B cell (primary cell): ENCODE results near the gene HCN4. TPM values are rescaled to one million over a fixed set of nuclear protein-coding genes. Genes with fewer than 3 reads are reported as not detected.

Experiments
- ATAC-seq: fragments of 200-7000 bp; cut with Tn5 transposase; one replicate; pipeline ENCODE4 v1.10.0; 2021; ENCODE audit warnings: low read depth, mild to moderate bottlenecking, moderate number of reproducible peaks, moderate library complexity
- CTCF ChIA-PET: fragments of 350-600 bp; sonication (Branson Sonifier 250); formaldehyde crosslinking; loops from one replicate; lab custom pipeline; 2021; ENCODE audit warnings: antibody characterized with exemption, inconsistent platforms; lab: Charles Lee
- POLR2A ChIA-PET: fragments of 350-600 bp; sonication (Branson Sonifier 250); formaldehyde crosslinking; loops from one replicate; lab custom pipeline; 2021; ENCODE audit warnings: antibody characterized with exemption; lab: Charles Lee
- DNase-seq: peaks from one replicate; pipeline ENCODE4 v3.0.0; 2013
- H2AFZ ChIP-seq: 2 replicates; pipeline ENCODE4 v1.6.1; 2012; ENCODE audit warnings: mild to moderate bottlenecking, low read depth, low read length; ENCODE audit not compliant: insufficient read depth, poor library complexity, severe bottlenecking
- H3K27ac ChIP-seq, 2 donors: 1 replicate in 1 of 2; 2 replicates in 1 of 2; pipeline ENCODE4 v1.5.1; 2012 to 2013; ENCODE audit warnings: low read length in 2 of 2, mild to moderate bottlenecking in 2 of 2, moderate library complexity in 1 of 2
- H3K27me3 ChIP-seq, 4 experiments: fragments of 200-600 bp in 1 of 4; sonication (generic) in 1 of 4; replicated peaks in 1 of 4; 1 replicate in 2 of 4; 2 replicates in 2 of 4; pipeline versions ENCODE4 v1.6.1 to v1.7.0; 2013 to 2016; ENCODE audit warnings: low read length in 3 of 4, mild to moderate bottlenecking in 2 of 4, mixed read lengths in 1 of 4, moderate library complexity in 1 of 4; ENCODE audit not compliant: insufficient read depth in 4 of 4, control insufficient read depth in 3 of 4; ENCODE audit errors: control extremely low read depth in 1 of 4
- H3K36me3 ChIP-seq, 2 experiments: replicated peaks in 1 of 2; 1 replicate in 1 of 2; 2 replicates in 1 of 2; pipeline versions ENCODE4 v1.6.1 to v1.7.1; 2013; ENCODE audit warnings: low read length in 1 of 2; ENCODE audit not compliant: insufficient read depth in 2 of 2, control insufficient read depth in 1 of 2; ENCODE audit errors: control extremely low read depth in 1 of 2, extremely low read depth in 1 of 2
- H3K4me1 ChIP-seq, 2 donors: fragments of 200-600 bp in 1 of 2; sonication (generic) in 1 of 2; 1 replicate in 1 of 2; 2 replicates in 1 of 2; pipeline versions ENCODE4 v1.5.1 to v1.6.1; 2013 to 2017; ENCODE audit warnings: low read length in 2 of 2; ENCODE audit not compliant: control insufficient read depth in 2 of 2, insufficient read depth in 2 of 2
- H3K4me2 ChIP-seq: replicated peaks from 2 replicates; pipeline ENCODE3; 2012; ENCODE audit warnings: mild to moderate bottlenecking, low read depth, low read length; ENCODE audit not compliant: poor library complexity, severe bottlenecking
- H3K4me3 ChIP-seq, 5 experiments: fragments of 200-600 bp in 1 of 5; sonication (generic) in 1 of 5; 1 replicate in 3 of 5; 2 replicates in 2 of 5; pipeline versions ENCODE4 v1.5.1 to v1.7.0; 2011 to 2016; ENCODE audit warnings: low read length in 4 of 5, mild to moderate bottlenecking in 4 of 5, low read depth in 2 of 5, control low read depth in 1 of 5, moderate library complexity in 1 of 5; ENCODE audit not compliant: insufficient read depth in 1 of 5; ENCODE audit errors: control extremely low read depth in 1 of 5, extremely low read depth in 1 of 5
- H3K79me2 ChIP-seq: fragments of 200-600 bp; sonication (generic); one replicate; pipeline ENCODE4 v1.6.0; 2016; ENCODE audit warnings: low read length; ENCODE audit not compliant: control insufficient read depth, insufficient read depth
- H3K9ac ChIP-seq: fragments of 200-600 bp; sonication (generic); 2 replicates; pipeline ENCODE4 v1.6.1; 2017; ENCODE audit warnings: mild to moderate bottlenecking, low read length, moderate library complexity
- H3K9me3 ChIP-seq, 3 donors: one replicate each; pipeline versions ENCODE4 v1.6.1 to v1.7.1; 2013; ENCODE audit warnings: low read length in 2 of 3; ENCODE audit not compliant: control insufficient read depth in 2 of 3, insufficient read depth in 1 of 3; ENCODE audit errors: control extremely low read depth in 1 of 3
- H4K20me1 ChIP-seq: 2 replicates; pipeline ENCODE4 v1.6.0; 2012; ENCODE audit warnings: mild to moderate bottlenecking, low read length; ENCODE audit not compliant: insufficient read depth, control insufficient read depth, poor library complexity, severe bottlenecking
- H3K27ac Mint-ChIP-seq: one replicate; pipeline ENCODE4 v1.8.0; 2021; ENCODE audit warnings: mixed read lengths
- H3K27me3 Mint-ChIP-seq: one replicate; pipeline ENCODE4 v1.8.0; 2021; ENCODE audit warnings: mixed read lengths
- H3K4me1 Mint-ChIP-seq: one replicate; pipeline ENCODE4 v1.8.0; 2021; ENCODE audit warnings: mixed read lengths
- H3K4me3 Mint-ChIP-seq: one replicate; pipeline ENCODE4 v1.8.0; 2021; ENCODE audit warnings: mixed read lengths
- H3K9me3 Mint-ChIP-seq: one replicate; pipeline ENCODE4 v1.8.0; 2022; ENCODE audit warnings: mixed read lengths; ENCODE audit not compliant: insufficient read depth
- EZH2 ChIP-seq: IDR thresholded peaks from 2 replicates; pipeline ENCODE4 v1.6.1; 2012; ENCODE audit warnings: borderline replicate concordance, low read depth, mild to moderate bottlenecking, moderate library complexity, low read length; ENCODE audit not compliant: insufficient read depth, poor library complexity, severe bottlenecking
- WGBS: methylation state at CpG from one replicate; pipeline ENCODE4 v1.1.5; 2013; ENCODE audit warnings: missing lambda C conversion rate; ENCODE audit not compliant: insufficient coverage; 5-methylcytosine and 5-hydroxymethylcytosine counted together
- intact Hi-C: fragments of 100-400 bp; cut with micrococcal nuclease; formaldehyde crosslinking; loops from one replicate; pipeline ENCODE4 v1.10.0; 2022
- polyA plus RNA-seq: library from polyadenylated mRNA; depleted of rRNA; stranded (reverse); fragments of >200 nt; gene quantifications from 2 replicates; pipeline ENCODE4 v1.2.3, GENCODE V29; 2012
- total RNA-seq, 2 donors: library from RNA; stranded (reverse); fragments of 120-200 nt in 1 of 2; gene quantifications; 1 replicate in 1 of 2; 2 replicates in 1 of 2; pipeline versions ENCODE4 v1.2.3 to v1.2.4, GENCODE V29; 2013 to 2022
- TF ChIP-seq, protein P1 (sequence below): fragments of 200-600 bp; IDR thresholded peaks from one replicate; pipeline ENCODE4 v1.8.0; 2022; ENCODE audit warnings: antibody characterized with exemption, mild to moderate bottlenecking

Gene HCN4
- total and polyA plus RNA-seq, 2 donors (not counting 1 experiment from before 2014, with no cell fraction given), result not detected

- POLR2A ChIA-PET, result no interaction called here
- no peaks in the 10 kb centered on the region for H3K9me3 ChIP-seq
- intact Hi-C loops, result no loop called here
Measured at GRCh38 chr15:73308305-73308704, 60.5 kb downstream of the HCN4 start.

GRCh38 chr15:73305331-73306211 is 63.2 kb downstream of the HCN4 start:
- Histone ChIP-seq H3K9me3 (no peaks in the 10 kb centered on the region), H3K79me2 (no peaks in the 10 kb centered on the region), H3K4me3 (no peak overlapping the region), H3K4me1 (no peaks in the 10 kb centered on the region), H2AFZ (no peak overlapping the region), H3K9ac (no peak overlapping the region), H4K20me1 (no peaks in the 10 kb centered on the region), H3K36me3 (no peaks in the 10 kb centered on the region), H3K27ac (no peak overlapping the region), H3K4me2 (no peak overlapping the region), H3K27me3 (peaks cover 0 to 3% (median 0%) of the 10 kb centered on the region in 4 experiments)
- ChIA-PET CTCF (interaction anchor here (1.0 to 2.2 kb wide), 2 partner anchors 32 to 331 kb away, joined by 3 to 9 read pairs; no protein-coding TSS in a partner anchor), POLR2A (no interaction called here)
- no peaks in the 10 kb centered on the region for H3K27me3 Mint-ChIP-seq
- DNase-seq (peak; percentile 26), ATAC-seq (no peak)
- whole genome bisulfite sequencing, result 77% methylated on average over 12 of the region's 12 CpGs
- H3K4me1 Mint-ChIP-seq, result peaks cover 5% of the 10 kb centered on the region
- intact Hi-C loops, result no loop called here
- no peak overlapping the region for H3K4me3 Mint-ChIP-seq
- no peak for TF ChIP-seq EZH2
- TF ChIP-seq, protein P1, sequence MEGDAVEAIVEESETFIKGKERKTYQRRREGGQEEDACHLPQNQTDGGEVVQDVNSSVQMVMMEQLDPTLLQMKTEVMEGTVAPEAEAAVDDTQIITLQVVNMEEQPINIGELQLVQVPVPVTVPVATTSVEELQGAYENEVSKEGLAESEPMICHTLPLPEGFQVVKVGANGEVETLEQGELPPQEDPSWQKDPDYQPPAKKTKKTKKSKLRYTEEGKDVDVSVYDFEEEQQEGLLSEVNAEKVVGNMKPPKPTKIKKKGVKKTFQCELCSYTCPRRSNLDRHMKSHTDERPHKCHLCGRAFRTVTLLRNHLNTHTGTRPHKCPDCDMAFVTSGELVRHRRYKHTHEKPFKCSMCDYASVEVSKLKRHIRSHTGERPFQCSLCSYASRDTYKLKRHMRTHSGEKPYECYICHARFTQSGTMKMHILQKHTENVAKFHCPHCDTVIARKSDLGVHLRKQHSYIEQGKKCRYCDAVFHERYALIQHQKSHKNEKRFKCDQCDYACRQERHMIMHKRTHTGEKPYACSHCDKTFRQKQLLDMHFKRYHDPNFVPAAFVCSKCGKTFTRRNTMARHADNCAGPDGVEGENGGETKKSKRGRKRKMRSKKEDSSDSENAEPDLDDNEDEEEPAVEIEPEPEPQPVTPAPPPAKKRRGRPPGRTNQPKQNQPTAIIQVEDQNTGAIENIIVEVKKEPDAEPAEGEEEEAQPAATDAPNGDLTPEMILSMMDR, result no peak
- no peak overlapping the region for H3K27ac Mint-ChIP-seq
- no peaks in the 10 kb centered on the region for H3K9me3 Mint-ChIP-seq

More at GRCh38 chr15:73308305-73308704, 60.5 kb downstream of the HCN4 start:
- Histone ChIP-seq H3K27ac (no peak overlapping the region), H3K4me1 (no peaks in the 10 kb centered on the region), H3K79me2 (no peaks in the 10 kb centered on the region), H3K36me3 (no peaks in the 10 kb centered on the region), H3K4me3 (no peak overlapping the region), H3K27me3 (peaks cover 0 to 3% (median 0%) of the 10 kb centered on the region in 4 experiments), H4K20me1 (no peaks in the 10 kb centered on the region), H3K4me2 (no peak overlapping the region), H2AFZ (no peak overlapping the region), H3K9ac (no peak overlapping the region)
- no peaks in the 10 kb centered on the region for H3K9me3 Mint-ChIP-seq
- H3K4me3 Mint-ChIP-seq, result no peak overlapping the region
- TF ChIP-seq, protein P1, result no peak
- no peak for TF ChIP-seq EZH2
- CTCF ChIA-PET, result no interaction called here
- no peak overlapping the region for H3K27ac Mint-ChIP-seq
- H3K4me1 Mint-ChIP-seq, result peaks cover 5% of the 10 kb centered on the region
- peaks cover 3% of the 10 kb centered on the region for H3K27me3 Mint-ChIP-seq
- DNase-seq (no peak), ATAC-seq (no peak)
- WGBS, result 92% methylated on average over 8 of the region's 8 CpGs
